GM13977 (cell line): ENCODE measurements around the gene ZNF324.

ENCODE experiments used
- DNase-seq: peaks from one replicate; pipeline ENCODE4 v3.0.0; 2012; ENCODE audit warnings: low spot score
- in situ Hi-C: fragments of 300-500 bp; cut with MboI; formaldehyde crosslinking; loops from one replicate; pipeline ENCODE4 v1.12.0; 2022; ENCODE audit warnings: low sequenced_read_pairs, low pct_unique_long_range_greater_than_20kb, mixed read lengths, inconsistent platforms; ENCODE audit not compliant: unreplicated experiment
- TF ChIP-seq, protein P1 (sequence below): IDR thresholded peaks from 2 replicates; pipeline ENCODE4 v1.5.1; 2012; ENCODE audit warnings: mild to moderate bottlenecking, control low read depth; ENCODE audit not compliant: insufficient read depth; ENCODE audit errors: extremely low read depth, missing control alignments

Gene ZNF324

DNA sequence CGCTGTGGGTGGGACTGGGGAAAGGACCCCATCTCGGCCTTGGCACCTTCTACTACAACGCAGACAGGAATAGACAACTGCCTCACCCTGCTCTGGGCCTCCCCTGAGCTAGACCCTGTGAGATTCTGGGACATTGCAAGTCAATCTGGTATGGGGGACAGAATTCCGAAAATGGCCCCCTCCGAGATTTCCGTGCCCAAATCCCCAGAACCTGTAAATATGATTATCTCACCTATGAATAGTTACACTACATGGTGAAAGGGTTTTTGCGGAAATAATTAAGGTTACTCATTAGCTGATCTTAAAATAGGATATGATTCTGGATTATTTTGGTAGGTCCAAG lies 53.3 kb downstream of the ZNF324 start:
- no peak for DNase-seq
- in situ Hi-C loops, result no loop called here
- TF ChIP-seq, protein P1, sequence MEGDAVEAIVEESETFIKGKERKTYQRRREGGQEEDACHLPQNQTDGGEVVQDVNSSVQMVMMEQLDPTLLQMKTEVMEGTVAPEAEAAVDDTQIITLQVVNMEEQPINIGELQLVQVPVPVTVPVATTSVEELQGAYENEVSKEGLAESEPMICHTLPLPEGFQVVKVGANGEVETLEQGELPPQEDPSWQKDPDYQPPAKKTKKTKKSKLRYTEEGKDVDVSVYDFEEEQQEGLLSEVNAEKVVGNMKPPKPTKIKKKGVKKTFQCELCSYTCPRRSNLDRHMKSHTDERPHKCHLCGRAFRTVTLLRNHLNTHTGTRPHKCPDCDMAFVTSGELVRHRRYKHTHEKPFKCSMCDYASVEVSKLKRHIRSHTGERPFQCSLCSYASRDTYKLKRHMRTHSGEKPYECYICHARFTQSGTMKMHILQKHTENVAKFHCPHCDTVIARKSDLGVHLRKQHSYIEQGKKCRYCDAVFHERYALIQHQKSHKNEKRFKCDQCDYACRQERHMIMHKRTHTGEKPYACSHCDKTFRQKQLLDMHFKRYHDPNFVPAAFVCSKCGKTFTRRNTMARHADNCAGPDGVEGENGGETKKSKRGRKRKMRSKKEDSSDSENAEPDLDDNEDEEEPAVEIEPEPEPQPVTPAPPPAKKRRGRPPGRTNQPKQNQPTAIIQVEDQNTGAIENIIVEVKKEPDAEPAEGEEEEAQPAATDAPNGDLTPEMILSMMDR, result no peak

DNA sequence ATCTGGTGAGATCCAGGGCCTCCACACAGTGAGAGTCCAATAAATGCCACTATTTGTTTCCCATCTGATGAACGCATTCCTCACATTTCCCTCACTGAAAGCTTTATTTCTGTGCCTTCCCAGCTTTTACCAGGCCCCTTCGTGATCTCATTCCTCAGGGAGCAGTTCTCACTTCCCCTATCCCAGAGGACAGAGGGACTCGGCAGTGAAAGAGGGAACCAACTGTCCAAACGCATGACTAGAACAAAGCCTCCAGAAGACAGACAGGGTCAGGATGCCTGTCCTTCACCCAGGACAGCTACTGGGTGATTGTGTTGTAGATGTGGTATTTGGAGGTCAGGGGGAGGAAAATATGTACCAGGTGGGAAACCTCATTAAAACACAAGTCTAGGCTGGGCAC lies 54.8 kb downstream of the ZNF324 start:
- in situ Hi-C loops, result no loop called here
- TF ChIP-seq, protein P1, result no peak
- no peak for DNase-seq

DNA sequence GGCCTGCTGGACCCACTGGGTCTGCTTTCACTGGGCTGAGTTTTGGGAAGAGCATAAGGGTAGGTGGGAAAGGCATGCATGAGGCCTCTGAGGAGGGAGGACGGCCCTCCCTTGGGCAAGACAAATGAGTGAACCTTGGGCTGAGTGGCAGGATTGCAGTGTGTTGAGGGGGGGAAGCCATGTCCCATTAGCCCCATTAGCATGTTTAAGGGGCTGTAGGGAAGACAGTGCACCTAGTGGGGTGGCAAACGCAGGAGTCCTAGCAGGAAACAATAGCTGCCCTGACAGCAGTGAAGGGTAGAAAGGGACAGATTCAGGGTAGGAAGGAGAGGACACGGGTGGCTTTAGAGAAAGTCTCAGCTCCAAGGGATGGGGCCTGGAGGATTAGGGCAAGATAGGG lies 55.8 kb downstream of the ZNF324 start:
- no peak for DNase-seq
- TF ChIP-seq, protein P1, result no peak
- in situ Hi-C loops, result no loop called here
